Stimulated activated CD8-positive, alpha-beta memory T cell treated with anti-CD3 and anti-CD28 coated beads, Interleukin-12 subunit alpha, Interleukin-12 subunit beta, amount 100 ng/mL, for 24 hours (primary cell): ENCODE results near the gene MORN1.

Experiments
- DNase-seq: peaks from one replicate; pipeline ENCODE4 v3.0.0-alpha.2; 2020; ENCODE audit errors: extremely low read depth

The MORN1 gene

DNA sequence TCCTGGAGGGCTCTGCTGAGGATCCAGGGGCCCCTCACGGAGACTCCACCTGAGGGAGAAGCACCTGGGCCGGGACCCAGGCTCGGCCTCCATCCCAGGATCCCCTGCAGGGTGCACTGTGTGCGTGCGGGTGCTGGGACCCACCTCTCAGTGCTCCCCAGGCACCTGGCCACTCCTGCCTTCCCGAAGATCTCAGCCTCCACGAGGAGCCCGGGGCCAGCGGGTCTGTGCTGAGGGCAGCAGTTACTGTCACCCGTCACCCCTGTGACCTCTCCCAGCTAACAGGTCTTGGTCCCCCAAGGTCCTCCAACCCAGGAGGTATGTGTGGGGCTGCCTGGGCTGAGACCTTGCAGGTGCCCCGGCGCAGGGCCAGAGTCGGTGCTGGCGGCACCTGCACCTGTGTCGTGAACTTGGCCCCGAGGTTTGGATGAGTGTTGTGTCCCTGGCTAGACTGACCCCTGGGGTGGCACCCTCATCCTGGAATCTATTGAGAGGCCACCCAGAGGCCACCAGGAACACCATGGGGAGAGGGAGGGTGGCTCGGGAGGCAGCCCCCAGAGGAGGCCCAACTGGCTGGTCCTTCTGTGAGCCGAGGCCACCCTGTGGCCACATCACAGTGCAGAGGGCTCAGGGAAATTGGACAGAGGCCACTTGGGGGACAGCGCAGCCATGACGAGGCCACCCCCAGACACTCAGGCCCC, 17.7 kb downstream of the MORN1 start:
- no peak for DNase-seq

DNA sequence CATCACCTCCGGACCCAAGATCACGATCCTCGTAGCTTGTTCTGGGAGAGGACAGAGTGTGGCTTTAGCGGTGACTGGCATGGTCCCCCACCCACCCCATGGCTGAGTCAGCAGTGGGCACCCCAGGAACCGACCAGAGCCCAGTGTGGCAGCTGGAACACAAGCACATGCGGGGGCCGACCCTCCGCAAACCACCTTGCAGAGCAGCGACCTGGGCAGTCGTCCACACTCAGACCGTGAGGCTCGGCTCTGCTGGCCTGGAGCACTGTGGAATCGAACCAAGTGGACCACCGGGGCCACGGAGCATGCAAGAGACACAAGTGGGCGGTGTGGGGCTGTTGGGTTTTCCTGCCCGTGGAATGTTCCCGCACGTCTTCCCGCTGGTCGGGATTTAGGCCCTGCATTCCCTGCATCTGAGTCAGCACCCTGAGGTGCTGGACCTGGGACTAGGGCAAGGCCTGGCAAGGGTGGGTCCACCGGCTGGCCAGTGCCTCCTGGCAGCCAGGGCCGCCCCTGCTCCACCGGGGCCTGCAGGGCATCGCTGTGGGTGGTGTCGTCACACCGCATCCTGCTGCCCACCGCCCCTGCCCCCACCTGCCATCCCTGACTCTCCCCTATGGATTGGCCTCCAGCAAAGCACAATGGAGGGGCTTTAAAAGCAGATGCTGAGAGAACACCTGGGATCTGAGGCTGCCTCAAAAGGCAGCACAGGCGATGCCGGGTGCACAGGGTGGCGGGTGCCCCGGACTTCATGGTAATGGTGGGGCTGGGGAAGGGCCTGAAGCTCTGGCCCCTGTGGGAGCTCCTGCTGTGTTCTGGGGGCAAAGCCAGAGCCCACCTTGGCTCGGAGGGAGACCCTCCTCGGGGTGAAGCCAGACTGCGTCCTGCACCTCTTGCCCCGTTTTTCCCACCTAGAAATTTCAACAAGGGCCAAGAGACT, 18.5 kb downstream of the MORN1 start:
- DNase-seq = no peak

DNA sequence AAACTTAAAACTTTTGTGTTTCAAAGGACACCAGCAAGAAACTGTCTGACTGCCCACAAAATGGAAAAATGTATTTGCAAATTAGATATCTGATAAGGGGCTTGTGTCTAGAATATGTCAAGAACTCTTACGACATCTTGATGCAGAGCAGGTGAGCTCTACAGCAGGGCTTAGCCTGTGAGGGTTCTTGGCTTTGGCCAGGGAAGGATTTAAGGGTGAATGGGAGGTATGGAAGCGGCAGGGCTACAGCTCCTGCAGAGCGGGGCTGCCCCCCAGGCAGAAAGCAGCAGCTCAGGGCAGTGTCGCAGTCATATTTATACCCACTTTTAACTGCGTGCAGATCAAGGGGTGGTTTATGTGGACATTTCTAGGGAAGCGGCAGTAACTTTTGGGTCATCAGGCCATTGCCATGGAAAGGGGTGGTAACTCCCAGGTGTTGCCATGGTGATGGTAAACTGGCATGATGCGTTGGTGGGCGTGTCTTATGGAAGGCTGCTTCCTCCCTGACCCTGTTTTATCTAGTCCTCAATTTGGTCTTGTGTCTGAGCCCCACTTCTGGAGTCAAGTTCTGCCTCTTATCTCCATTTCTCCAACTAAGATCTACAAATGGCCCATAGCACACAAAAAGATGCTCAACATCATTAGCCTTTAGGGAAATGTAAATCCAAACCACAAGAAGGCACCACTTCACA, 23.2 kb downstream of the MORN1 start:
- DNase-seq = no peak

DNA sequence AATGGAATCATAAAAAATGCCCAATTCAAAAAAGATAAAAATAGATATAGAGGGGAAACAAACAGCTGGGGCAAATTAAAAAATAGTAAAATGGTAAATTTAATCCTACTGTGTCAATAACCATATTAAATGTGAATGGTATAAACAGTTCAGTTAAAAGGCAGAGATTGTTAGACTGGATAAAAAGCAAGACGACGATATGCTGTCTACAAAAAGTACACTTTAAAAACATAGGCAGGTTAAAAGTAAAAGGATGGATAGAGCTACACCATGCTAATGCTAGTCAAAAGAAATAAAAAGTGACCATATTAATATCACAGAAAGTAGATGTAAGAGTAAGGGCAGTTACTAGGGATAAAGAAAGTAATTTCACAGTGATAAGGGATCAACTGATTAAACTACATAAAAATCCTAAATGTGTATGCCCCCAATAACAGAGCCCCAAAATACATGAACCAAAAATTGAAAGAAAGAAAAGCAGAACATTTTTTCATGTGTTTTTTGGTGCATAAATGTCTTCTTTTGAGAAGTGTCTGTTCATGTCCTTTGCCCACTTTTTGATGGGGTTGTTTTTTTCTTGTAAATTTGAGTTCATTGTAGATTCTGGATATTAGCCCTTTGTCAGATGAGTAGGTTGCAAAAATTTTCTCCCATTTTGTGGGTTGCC, 27.4 kb downstream of the MORN1 start:
- no peak for DNase-seq

DNA sequence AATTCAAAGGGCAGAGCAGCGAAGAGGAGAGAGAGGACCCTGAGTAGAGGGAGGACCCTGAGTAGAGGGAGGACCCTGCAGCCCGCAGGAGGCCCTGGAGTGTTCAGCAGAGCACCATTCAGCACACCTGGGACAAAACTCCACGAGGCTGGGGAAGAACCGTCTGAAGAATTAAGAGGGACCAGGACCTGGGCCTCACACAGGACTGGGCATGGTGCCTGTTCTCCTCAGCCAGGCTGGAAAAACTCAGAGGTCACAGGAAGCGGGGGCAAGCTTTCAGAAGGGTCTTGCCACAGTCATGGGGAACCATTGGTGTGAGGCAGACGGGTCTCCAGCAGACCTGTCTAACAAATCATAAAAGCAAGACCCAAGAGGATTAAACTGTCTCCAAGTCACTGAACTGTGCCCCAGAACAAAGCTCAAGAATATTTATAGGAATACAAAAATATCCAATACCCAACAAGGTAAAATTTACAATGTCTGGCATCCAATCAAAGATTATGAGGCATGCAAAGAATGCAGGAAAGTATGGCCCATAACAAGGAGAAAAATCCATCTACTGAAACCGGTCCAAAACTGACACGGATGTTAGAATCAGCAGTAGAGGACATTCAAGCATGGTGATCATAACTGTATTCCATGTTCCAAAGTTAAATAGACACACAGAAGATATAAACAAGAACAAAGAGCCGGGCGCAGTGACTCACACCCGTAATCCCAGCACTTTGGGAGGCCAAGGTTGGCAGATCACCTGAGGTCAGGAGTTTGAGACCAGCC, 30.6 kb downstream of the MORN1 start:
- DNase-seq = no peak

DNA sequence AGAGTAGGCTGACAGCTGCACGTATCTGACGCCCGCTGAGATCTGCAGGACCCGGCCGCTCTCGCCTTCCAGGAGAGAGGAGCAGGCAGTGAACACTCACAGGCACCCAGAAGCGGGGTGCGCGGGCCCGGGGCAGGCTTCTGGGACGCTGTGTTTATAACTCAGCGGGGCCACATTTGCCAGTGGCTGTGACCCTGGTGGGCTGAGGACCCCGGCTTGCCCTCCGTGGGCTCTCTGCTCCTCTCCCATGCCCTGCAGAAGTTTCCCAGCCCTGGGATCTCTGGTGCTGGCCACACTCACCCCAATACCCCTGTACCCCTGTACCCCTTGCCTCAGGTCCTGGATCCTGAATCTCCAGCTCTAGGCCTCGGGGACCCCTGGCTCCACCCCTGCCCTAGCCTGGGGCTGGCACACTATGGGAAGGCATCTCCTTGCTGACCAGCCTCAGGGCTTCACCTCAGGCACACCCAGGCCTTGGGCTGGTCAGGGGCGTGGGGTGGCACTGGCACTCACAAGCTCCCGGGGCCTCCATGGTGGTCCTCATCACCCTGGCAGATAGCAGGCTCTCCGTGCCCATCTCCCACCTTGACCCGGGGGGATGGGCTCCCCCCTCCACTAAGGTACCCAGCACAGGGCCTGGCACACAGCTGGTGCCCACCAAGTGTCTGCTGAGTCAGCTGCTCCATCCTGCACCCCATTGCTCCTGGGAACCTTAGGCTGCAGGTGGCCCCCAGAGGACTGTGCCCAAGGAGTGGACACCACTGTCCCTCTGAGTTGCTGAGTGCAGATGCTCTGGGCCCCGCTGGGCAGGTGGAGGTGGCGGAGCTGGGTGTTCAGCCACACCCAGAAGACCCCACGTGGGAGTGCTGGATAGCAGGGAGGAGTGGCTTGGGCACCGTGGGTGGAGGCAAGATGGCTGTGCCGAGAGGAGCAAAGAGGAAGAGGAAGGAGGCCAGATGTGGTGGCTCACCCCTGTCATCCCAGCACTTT, 32.4 kb downstream of the MORN1 start:
- DNase-seq = no peak

DNA sequence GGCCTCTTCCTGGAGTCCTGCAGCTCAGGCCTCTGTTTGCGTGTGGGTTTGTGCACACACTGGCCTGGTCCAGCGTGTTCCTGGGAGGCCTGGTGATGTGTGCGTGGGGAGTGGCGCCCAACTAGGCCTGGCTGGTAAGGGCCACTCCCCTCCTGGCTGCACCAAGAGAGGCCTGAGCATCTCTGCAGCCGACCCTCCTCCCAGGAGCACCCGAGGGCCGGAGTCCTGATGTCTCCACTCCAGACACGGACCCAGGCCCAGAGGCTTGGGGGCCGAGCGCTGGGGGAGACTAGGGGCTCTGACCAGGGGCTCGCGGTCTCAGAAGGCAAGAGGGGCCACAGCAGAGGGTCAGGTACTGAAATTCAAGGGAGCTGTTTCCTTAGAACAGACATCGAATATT, 33.3 kb downstream of the MORN1 start:
- DNase-seq = no peak

DNA sequence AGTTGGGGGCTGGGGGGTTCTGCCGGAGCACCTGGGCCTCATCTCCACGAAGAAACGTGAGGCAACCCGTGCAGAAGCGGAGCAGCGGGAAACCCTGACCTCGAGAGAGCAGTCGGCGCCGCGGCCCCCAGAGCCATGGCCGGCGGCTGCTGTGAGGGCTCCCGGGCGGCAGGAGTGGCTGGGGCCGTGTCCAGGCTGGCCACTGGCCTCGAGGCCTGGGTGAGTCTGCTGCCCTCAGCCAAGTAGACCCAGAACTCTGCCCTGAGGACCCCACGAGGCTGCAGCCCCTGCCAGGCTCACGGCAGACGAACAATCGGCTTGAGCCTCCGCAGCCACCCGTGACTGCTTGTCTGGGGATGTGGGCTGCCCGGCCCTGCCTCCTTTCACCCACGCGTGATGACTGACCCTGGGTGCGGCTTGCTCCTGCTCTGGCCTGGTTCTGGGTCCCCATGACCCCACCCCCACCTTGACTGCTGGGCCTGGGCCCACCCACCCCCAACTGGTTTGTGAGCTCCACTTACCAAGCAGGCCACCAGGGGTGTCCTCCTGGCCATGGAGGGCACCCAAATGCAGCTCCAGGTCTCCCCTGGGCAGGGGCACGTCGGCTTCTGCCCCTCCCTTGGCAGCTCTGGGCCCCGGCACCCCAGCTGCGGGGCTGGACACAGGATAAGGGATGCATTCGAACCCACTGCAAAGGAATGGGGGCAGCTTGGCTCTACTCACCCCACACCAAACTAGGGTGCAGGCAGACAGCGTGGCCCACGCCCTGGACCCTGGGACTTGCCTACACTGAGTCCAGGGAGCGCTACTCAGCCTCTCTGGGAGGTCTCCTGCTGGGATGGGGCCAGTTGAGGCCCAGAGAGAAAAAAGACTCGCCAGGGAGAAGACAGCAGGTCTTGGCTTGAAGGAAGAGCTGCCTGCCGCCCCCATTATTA, 34.2 kb downstream of the MORN1 start:
- DNase-seq = no peak

DNA sequence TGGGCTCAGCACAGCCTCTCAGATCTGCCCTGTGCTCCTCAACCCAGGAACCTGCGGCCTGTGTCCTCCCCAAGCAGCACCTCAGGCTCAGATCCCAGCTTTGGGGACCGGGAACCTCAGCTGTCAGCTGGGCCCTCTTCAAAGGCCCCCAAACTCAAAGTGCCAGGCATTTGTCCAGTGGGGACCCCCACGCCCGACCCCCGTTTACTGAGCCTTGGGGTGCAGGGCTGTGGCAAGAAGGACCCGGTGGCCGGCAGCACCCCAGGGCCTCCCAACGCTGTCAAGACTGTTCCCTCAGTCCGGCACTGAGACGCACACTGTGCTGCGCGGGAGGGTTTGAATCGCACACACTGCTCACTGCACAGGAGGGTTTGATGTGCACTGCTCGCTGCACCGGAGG, 35.0 kb downstream of the MORN1 start:
- no peak for DNase-seq

DNA sequence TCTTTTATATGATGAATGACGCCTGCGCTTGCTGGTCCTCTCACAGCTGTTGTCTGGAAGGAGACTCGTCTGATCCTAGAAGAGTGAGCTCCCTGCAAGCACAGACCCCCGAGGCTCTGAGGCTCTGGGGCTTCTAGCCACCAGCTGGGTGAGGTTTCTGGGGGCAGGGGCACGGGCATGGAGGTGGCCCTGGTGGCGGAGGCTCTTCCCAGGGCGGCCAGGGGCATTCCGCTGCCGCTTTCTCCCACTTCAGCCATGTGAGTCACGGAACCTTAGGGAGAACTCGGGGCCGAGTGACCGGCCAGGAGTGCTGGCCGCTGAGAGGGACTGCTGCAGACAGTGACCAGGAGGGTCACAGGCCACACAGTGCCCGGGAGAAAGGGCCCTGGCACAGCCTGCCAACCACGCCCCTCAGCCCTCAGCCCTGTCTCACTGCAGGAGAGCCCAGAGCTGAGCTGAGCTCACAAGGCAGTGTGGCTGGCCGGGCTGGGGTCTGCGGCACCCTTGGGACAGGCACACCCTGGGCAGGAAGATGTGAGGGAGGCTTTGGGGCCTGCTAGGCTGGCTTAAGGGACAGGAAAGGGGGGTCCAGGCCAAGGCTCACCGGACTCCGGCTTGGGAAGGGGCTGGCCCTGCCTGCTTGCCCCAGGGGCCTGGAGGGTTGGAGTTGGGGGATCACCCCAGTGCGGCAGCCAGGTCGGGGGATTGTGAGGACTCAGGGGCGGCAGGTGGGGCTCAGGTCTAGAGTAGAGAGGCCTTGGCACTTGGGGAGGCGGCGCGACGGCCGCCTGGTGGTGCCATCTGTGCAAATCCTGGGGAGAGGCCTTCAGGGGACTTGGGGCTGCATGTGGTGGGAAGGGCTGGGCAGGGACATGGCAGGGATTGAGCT, 35.7 kb downstream of the MORN1 start:
- DNase-seq = no peak

DNA sequence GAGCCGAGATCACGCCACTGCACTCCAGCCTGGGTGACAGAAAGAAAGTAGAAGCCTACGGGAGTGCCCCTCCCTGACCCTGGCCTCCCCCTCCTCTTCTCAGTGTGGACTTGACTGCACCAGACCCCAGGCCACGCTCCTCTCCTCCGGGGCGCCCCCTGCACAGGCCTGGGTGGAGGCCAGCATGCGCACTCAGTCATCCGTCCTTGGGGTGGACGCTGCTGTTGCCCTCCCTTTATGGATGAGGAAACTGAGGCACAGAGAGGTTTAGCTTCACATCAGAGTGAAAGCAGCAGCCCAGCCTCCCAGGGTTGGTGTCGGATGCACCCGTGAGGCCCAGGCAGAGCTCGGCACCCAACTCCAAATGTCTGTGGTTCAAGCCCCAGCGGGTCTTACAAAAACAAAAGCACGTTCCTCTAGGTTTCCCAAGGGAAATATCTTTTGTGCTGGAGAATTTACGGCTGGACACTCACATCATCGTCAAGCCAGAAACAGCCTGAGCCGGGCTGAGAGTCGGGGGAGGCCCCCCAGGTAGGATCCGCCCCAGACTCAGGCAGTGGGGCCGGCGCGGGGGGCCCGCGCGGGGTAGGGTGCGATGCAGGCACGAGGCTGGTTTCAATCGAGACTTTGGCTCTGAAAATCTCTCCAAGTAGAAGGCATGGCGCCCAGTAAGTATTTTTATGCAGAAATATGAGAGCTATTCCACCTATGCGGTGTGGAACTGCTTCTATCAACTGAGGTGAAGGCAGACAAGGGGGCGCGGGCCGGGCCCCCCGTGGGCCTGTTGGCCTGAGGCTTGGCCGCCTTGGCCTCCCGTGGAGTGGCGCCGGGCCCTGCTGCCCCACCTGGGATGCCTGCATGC, 36.6 kb downstream of the MORN1 start:
- no peak for DNase-seq

DNA sequence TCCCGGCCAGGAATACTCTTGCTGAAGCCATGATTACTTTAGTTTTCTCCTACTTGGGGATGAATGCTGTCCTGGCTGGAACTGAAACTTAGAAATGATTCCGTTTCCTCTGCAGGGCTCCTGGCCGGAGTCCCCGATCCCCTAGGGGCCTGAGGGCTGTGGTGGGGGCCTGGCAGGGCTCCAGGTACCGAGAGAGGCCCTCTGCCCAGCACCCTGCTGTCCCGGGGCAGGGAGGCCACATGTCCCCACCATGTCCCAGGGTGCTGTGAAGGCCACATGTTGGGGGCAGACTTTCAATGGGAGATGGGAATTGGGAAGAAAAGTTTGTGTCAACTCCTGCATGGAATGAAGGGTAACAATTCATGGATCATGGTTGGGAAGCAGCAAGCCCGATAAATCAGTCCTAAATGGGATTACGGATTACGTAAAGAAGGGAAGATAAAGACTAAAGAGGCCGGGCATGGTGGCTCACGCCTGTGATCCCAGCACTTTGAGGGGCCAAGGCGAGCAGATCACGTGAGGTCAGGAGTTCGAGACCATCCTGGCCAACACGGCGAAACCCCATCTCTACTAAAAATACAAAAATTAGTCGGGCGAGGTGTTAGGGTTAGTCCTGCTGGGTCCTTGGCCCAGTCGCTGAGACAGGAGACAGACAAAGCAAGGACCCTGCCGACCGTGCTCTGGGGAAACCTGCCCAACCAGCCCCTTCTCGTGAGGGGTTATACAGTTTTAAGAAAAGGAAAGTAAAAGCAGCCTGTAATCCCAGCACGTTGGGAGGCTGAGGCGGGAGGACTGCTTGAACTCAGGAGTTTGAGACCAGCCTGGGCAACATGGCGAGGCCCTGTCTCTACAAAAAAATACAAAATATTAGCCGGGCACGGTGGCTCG, 37.6 kb downstream of the MORN1 start:
- DNase-seq = no peak

DNA sequence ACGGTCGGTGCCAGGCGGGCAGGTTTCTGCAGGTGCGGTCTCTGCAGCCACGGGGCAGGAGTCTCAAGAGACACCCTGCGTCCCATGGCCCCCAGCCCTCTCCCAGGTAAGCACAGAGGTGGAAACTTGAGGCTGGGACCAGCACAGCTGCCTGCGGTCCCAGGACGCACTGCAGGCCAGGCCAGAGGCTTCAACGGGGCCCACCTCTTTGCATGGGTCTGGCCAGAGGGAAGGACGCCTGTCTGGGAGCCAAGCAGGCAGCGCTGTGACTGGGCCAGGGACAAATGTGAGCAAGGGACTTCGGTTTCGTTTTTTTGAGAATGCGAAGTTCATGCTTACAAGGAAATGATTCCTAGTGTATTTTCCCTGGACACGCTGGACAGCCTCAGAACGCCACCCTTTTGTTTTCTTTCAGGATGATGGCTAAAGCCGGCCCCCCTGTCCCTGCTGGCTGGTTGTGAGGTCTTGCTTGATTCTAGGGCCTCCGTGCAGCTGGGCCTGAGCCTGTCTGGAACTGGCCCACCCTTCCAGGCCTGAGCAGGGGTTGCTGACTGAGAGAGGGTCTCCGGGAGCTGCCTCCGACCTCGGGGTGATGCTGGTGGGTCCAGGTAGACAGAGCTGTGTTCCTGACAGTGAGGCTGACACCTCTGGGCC, 38.3 kb downstream of the MORN1 start:
- no peak for DNase-seq

DNA sequence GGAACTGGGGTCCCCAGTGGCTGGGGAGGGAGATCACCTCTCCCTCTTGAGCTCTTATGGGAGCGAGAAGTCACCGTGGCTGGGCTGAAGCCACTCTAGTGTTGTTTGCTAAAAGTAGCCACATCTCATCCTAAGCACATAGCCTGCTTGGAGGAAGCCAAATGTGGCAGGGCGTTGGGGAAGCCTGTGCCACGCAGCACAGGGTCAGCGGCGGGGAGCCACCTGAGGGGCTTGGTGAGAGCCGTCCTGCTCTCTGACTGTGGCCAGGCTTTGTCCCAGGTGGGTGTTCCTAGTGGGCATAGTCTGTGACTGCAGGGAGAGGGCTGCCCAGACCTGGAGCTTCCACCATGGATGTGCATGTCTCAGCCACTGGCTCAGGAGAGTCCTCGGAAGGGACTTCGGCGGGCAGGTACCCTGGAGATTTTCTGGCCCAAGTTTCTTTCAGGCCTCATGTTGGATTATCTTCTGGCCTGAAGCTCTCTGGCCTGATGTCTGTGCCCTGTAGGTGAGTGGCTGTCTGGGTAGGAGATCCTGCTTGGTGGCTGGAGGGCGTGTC, 38.9 kb downstream of the MORN1 start:
- DNase-seq = no peak

DNA sequence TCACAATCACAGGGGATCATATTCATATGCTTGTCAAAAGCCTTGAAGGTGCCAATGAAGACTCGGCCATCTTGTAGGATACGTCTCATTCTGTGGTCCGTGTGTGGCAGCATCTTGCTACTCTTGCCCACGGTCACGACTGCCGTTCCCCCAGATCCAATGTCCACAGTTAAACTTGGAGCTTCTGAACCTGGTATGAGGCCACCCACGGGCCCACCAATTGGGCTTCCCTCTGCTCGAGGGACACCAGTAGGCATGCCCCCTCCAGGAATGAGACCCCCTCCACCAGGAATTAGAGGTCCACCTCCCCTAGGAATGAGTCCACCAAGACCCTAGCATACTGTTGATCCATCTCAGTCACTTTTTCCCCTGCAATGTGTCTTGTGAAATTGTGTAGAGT, 39.6 kb downstream of the MORN1 start:
- DNase-seq = no peak
